IPS-18c (cell line): ENCODE results near the gene NOS3.
"Not testable (repeated sequence)": the region's sequence is repeated elsewhere in the genome, so short reads cannot be mapped to it uniquely, and the experiment has no call there.

ENCODE experiments used
- H3K4me3 ChIP-seq: 2 replicates; pipeline ENCODE4 v1.7.0; 2013; ENCODE audit warnings: low read depth, mild to moderate bottlenecking, low read length, moderate library complexity; ENCODE audit not compliant: insufficient read depth
- H3K9me3 ChIP-seq: one replicate; pipeline ENCODE4 v1.6.1; 2013; ENCODE audit warnings: mild to moderate bottlenecking, low read length, moderate library complexity; ENCODE audit not compliant: control insufficient read depth, insufficient read depth

NOS3 gene

GRCh38 chr7:151032936-151033863 lies 42.4 kb downstream of the NOS3 start:
- Histone ChIP-seq H3K4me3 (no peak overlapping the region), H3K9me3 (no peaks in the 10 kb centered on the region)

GRCh38 chr7:151033864-151034249 lies 43.0 kb downstream of the NOS3 start:
- H3K4me3 ChIP-seq = no peak overlapping the region
- H3K9me3 ChIP-seq = no peaks in the 10 kb centered on the region

- Histone ChIP-seq H3K4me3 (no peak overlapping the region), H3K9me3 (no peaks in the 10 kb centered on the region)
These were observed 43.7 kb downstream of the NOS3 start for GRCh38 chr7:151034312-151035025.

GRCh38 chr7:151035026-151035717 lies 44.4 kb downstream of the NOS3 start:
- H3K9me3 ChIP-seq = no peaks in the 10 kb centered on the region
- no peak overlapping the region for H3K4me3 ChIP-seq

- Histone ChIP-seq H3K9me3 (no peaks in the 10 kb centered on the region), H3K4me3 (no peak overlapping the region)
These were observed 45.1 kb downstream of the NOS3 start for GRCh38 chr7:151035902-151036301.

- no peak overlapping the region for H3K4me3 ChIP-seq
These were observed 48.4 kb downstream of the NOS3 start for GRCh38 chr7:151038951-151039849.

GRCh38 chr7:151039850-151040548 lies 49.2 kb downstream of the NOS3 start:
- Histone ChIP-seq H3K4me3 (no peak overlapping the region), H3K9me3 (no peaks in the 10 kb centered on the region)

More at GRCh38 chr7:151038951-151039849, 48.4 kb downstream of the NOS3 start:
- no peaks in the 10 kb centered on the region for H3K9me3 ChIP-seq

- no peaks in the 10 kb centered on the region for H3K9me3 ChIP-seq
These were observed 50.0 kb downstream of the NOS3 start for GRCh38 chr7:151040616-151041375.

GRCh38 chr7:151043449-151043848 lies 52.6 kb downstream of the NOS3 start:
- not testable (repeated sequence) for H3K9me3 ChIP-seq, H3K4me3 ChIP-seq

More at GRCh38 chr7:151040616-151041375, 50.0 kb downstream of the NOS3 start:
- no peak overlapping the region for H3K4me3 ChIP-seq

- H3K4me3 ChIP-seq = no peak overlapping the region
- no peaks in the 10 kb centered on the region for H3K9me3 ChIP-seq
These were observed 53.1 kb downstream of the NOS3 start for GRCh38 chr7:151043959-151044358.

- Histone ChIP-seq H3K9me3 (no peaks in the 10 kb centered on the region), H3K4me3 (no peak overlapping the region)
These were observed 54.4 kb downstream of the NOS3 start for GRCh38 chr7:151045262-151045661.

GRCh38 chr7:151045967-151046366 lies 55.1 kb downstream of the NOS3 start:
- H3K9me3 ChIP-seq = no peaks in the 10 kb centered on the region
- H3K4me3 ChIP-seq = no peak overlapping the region

GRCh38 chr7:151046603-151047573 lies 56.1 kb downstream of the NOS3 start:
- no peak overlapping the region for H3K4me3 ChIP-seq

GRCh38 chr7:151047976-151048815 lies 57.4 kb downstream of the NOS3 start, which contains the start of gene ASIC3:
Gene ASIC3 (plus strand): TSS chr7:151048531. CDS start chr7:151048886, 355 bp downstream.
- Histone ChIP-seq H3K4me3 (no peak within 1 kb of the TSS), H3K9me3 (no peaks in the 10 kb centered on the region)

More at GRCh38 chr7:151046603-151047573, 56.1 kb downstream of the NOS3 start:
- H3K9me3 ChIP-seq = no peaks in the 10 kb centered on the region
